ENCODE data around the gene TAF3.
"Not testable (repeated sequence)": the region's sequence is repeated elsewhere in the genome, so short reads cannot be mapped to it uniquely, and the experiment has no call there.

TAF3 gene

GRCh38 chr10:7811743-7812142 lies 6.6 kb upstream of the TAF3 start:
- not testable (repeated sequence) for DNase-seq (ENCODE audit: low read depth in 1 of 2, low spot score in 1 of 2)

GRCh38 chr10:7813481-7813880 lies 4.8 kb upstream of the TAF3 start:
- no peak for DNase-seq (ENCODE audit: low read depth in 1 of 2, low spot score in 1 of 2)

GRCh38 chr10:7817576-7817975 lies 729 bp upstream of the TAF3 start:
- DNase-seq (ENCODE audit: low read depth in 1 of 2, low spot score in 1 of 2), result no peak

GRCh38 chr10:7817984-7818294 lies 366 bp upstream of the TAF3 start:
- DNase-seq (ENCODE audit: low read depth in 1 of 2, low spot score in 1 of 2), result no peak

GRCh38 chr10:7819121-7819460 lies 786 bp downstream of the TAF3 start:
- no peak for DNase-seq (ENCODE audit: low read depth in 1 of 2, low spot score in 1 of 2)

- DNase-seq (ENCODE audit: low read depth in 1 of 2, low spot score in 1 of 2), result no peak
These were observed 5.9 kb downstream of the TAF3 start for GRCh38 chr10:7824251-7824650.

GRCh38 chr10:7826971-7827370 lies 8.7 kb downstream of the TAF3 start:
- no peak for DNase-seq (ENCODE audit: low read depth in 1 of 2, low spot score in 1 of 2)

- no peak for DNase-seq (ENCODE audit: low read depth in 1 of 2, low spot score in 1 of 2)
These were observed 11.1 kb downstream of the TAF3 start for GRCh38 chr10:7829289-7829834.

GRCh38 chr10:7832060-7832459 lies 13.8 kb downstream of the TAF3 start:
- no peak for DNase-seq (ENCODE audit: low read depth in 1 of 2, low spot score in 1 of 2)

- no peak for DNase-seq (ENCODE audit: low read depth in 1 of 2, low spot score in 1 of 2)
These were observed 14.9 kb downstream of the TAF3 start for GRCh38 chr10:7833210-7833609.

GRCh38 chr10:7834262-7834661 lies 16.0 kb downstream of the TAF3 start:
- DNase-seq (ENCODE audit: low read depth in 1 of 2, low spot score in 1 of 2), result no peak

- DNase-seq (ENCODE audit: low read depth in 1 of 2, low spot score in 1 of 2), result no peak
These were observed 18.3 kb downstream of the TAF3 start for GRCh38 chr10:7836571-7836970.

GRCh38 chr10:7846591-7846990 lies 28.3 kb downstream of the TAF3 start:
- DNase-seq (ENCODE audit: low read depth in 1 of 2, low spot score in 1 of 2), result no peak

GRCh38 chr10:7853226-7853842 lies 35.0 kb downstream of the TAF3 start:
- no peak for DNase-seq (ENCODE audit: low read depth in 1 of 2, low spot score in 1 of 2)

GRCh38 chr10:7853890-7854289 lies 35.6 kb downstream of the TAF3 start:
- DNase-seq (ENCODE audit: low read depth in 1 of 2, low spot score in 1 of 2), result no peak

- DNase-seq (ENCODE audit: low read depth in 1 of 2, low spot score in 1 of 2), result no peak
These were observed 36.9 kb downstream of the TAF3 start for GRCh38 chr10:7855205-7855604.

GRCh38 chr10:7856678-7857077 lies 38.4 kb downstream of the TAF3 start:
- no peak for DNase-seq (ENCODE audit: low read depth in 1 of 2, low spot score in 1 of 2)

GRCh38 chr10:7857262-7857661 lies 39.0 kb downstream of the TAF3 start:
- DNase-seq (ENCODE audit: low read depth in 1 of 2, low spot score in 1 of 2), result no peak

GRCh38 chr10:7861509-7862120 lies 43.3 kb downstream of the TAF3 start:
- no peak for DNase-seq (ENCODE audit: low read depth in 1 of 2, low spot score in 1 of 2)

GRCh38 chr10:7862121-7862514 lies 43.8 kb downstream of the TAF3 start:
- no peak for DNase-seq (ENCODE audit: low read depth in 1 of 2, low spot score in 1 of 2)

- DNase-seq (ENCODE audit: low read depth in 1 of 2, low spot score in 1 of 2), result no peak
These were observed 47.9 kb downstream of the TAF3 start for GRCh38 chr10:7866176-7866575.

- DNase-seq (ENCODE audit: low read depth in 1 of 2, low spot score in 1 of 2), result no peak
These were observed 53.7 kb downstream of the TAF3 start for GRCh38 chr10:7872041-7872442.

GRCh38 chr10:7874864-7875263 lies 56.6 kb downstream of the TAF3 start:
- no peak for DNase-seq (ENCODE audit: low read depth in 1 of 2, low spot score in 1 of 2)
